ENCODE results near the gene HDAC8. TPM values are rescaled to one million over a fixed set of nuclear protein-coding genes. Genes with fewer than 3 reads are reported as not detected.
"Not testable (repeated sequence)": the region's sequence is repeated elsewhere in the genome, so short reads cannot be mapped to it uniquely, and the experiment has no call there.

HDAC8 gene
- total RNA-seq, 1 experiment from 2014 or later = 33.3 TPM

- Histone ChIP-seq H3K4me1 (replicated peaks) (no peaks in the 10 kb centered on the region), H3K27ac (no peak overlapping the region), H3K27me3 (replicated peaks) (no peaks in the 10 kb centered on the region), H3K9me3 (replicated peaks) (no peaks in the 10 kb centered on the region), H3K36me3 (no peaks in the 10 kb centered on the region), H3K4me3 (no peak overlapping the region)
- no peak for DNase-seq (ENCODE audit: low read depth in 1 of 2, low spot score in 2 of 2)
These were observed 110.9 kb downstream of the HDAC8 start for GRCh38 chrX:72461766-72462165.

GRCh38 chrX:72461288-72461687 is 111.4 kb downstream of the HDAC8 start:
- Histone ChIP-seq H3K27me3 (replicated peaks) (no peaks in the 10 kb centered on the region), H3K36me3 (no peaks in the 10 kb centered on the region), H3K27ac (no peak overlapping the region), H3K4me3 (no peak overlapping the region), H3K9me3 (replicated peaks) (no peaks in the 10 kb centered on the region), H3K4me1 (replicated peaks) (no peaks in the 10 kb centered on the region)
- DNase-seq (ENCODE audit: low read depth in 1 of 2, low spot score in 2 of 2) = no peak

GRCh38 chrX:72460715-72461114 is 111.9 kb downstream of the HDAC8 start:
- no peaks in the 10 kb centered on the region for H3K4me1 ChIP-seq (replicated peaks)
- H3K27me3 ChIP-seq (replicated peaks) = no peaks in the 10 kb centered on the region
- no peak overlapping the region for H3K27ac ChIP-seq
- no peak for DNase-seq (ENCODE audit: low read depth in 1 of 2, low spot score in 2 of 2)
- no peak overlapping the region for H3K4me3 ChIP-seq
- H3K36me3 ChIP-seq = no peaks in the 10 kb centered on the region
- no peaks in the 10 kb centered on the region for H3K9me3 ChIP-seq (replicated peaks)

DNA sequence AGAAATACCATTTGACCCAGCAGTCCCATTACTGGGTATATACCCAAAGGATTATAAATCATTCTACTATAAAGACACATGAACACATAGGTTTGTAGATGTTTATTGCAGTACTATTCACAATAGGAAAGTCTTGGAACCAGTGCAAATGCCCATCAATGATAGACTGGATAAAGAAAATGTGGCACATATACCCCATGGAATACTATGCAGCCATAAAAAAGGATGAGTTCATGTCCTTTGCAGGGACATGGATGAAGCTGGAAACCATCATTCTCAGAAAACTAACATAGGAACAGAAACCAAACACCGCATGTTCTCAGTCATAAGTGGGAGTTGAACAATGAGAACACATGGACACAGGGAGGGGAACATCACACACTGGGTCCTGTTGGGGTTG is 123.6 kb downstream of the HDAC8 start:
- H3K36me3 ChIP-seq; DNase-seq (ENCODE audit: low read depth in 1 of 2, low spot score in 2 of 2); H3K4me3 ChIP-seq: not testable (repeated sequence)

DNA sequence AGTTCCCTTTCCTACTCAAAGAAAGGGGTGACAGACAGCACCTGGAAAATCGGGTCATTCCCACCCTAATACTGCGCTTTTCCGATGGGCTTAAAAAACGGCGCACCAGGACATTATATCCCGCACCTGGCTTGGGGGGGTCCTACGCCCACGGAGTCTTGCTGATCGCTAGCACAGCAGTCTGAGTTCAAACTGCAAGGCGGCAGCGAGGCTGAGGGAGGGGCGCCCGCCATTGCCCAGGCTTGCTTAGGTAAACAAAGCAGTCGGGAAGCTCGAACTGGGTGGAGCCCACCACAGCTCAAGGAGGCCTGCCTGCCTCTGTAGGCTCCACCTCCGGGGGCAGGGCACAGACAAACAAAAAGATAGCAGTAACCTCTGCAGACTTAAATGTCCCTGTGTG is 131.9 kb downstream of the HDAC8 start:
- H3K27me3 ChIP-seq (replicated peaks); DNase-seq (ENCODE audit: low read depth in 1 of 2, low spot score in 2 of 2); H3K9me3 ChIP-seq (replicated peaks); H3K4me3 ChIP-seq; H3K4me1 ChIP-seq (replicated peaks); H3K36me3 ChIP-seq; H3K27ac ChIP-seq: not testable (repeated sequence)

More for the DNA sequence above, 123.6 kb downstream of the HDAC8 start:
- H3K27ac ChIP-seq; H3K27me3 ChIP-seq (replicated peaks); H3K9me3 ChIP-seq (replicated peaks); H3K4me1 ChIP-seq (replicated peaks): not testable (repeated sequence)

- Histone ChIP-seq H3K36me3 (no peaks in the 10 kb centered on the region), H3K9me3 (replicated peaks) (no peaks in the 10 kb centered on the region), H3K4me1 (replicated peaks) (no peaks in the 10 kb centered on the region), H3K27ac (no peak overlapping the region), H3K4me3 (no peak overlapping the region), H3K27me3 (replicated peaks) (no peaks in the 10 kb centered on the region)
- DNase-seq (ENCODE audit: low read depth in 1 of 2, low spot score in 2 of 2) = no peak
These were observed 136.6 kb downstream of the HDAC8 start for GRCh38 chrX:72436010-72436409.

GRCh38 chrX:72430405-72430968 is 142.2 kb downstream of the HDAC8 start:
- Histone ChIP-seq H3K27me3 (replicated peaks) (no peaks in the 10 kb centered on the region), H3K9me3 (replicated peaks) (no peaks in the 10 kb centered on the region), H3K36me3 (no peaks in the 10 kb centered on the region), H3K4me1 (replicated peaks) (no peaks in the 10 kb centered on the region), H3K27ac (no peak overlapping the region), H3K4me3 (no peak overlapping the region)
- DNase-seq (ENCODE audit: low read depth in 1 of 2, low spot score in 2 of 2) = no peak

- no peaks in the 10 kb centered on the region for H3K27me3 ChIP-seq (replicated peaks)
- no peaks in the 10 kb centered on the region for H3K36me3 ChIP-seq
- H3K9me3 ChIP-seq (replicated peaks) = no peaks in the 10 kb centered on the region
- no peak overlapping the region for H3K4me3 ChIP-seq
- H3K27ac ChIP-seq = no peak overlapping the region
- no peak for DNase-seq (ENCODE audit: low read depth in 1 of 2, low spot score in 2 of 2)
- no peaks in the 10 kb centered on the region for H3K4me1 ChIP-seq (replicated peaks)
These were observed 150.8 kb downstream of the HDAC8 start for GRCh38 chrX:72421797-72422196.

DNA sequence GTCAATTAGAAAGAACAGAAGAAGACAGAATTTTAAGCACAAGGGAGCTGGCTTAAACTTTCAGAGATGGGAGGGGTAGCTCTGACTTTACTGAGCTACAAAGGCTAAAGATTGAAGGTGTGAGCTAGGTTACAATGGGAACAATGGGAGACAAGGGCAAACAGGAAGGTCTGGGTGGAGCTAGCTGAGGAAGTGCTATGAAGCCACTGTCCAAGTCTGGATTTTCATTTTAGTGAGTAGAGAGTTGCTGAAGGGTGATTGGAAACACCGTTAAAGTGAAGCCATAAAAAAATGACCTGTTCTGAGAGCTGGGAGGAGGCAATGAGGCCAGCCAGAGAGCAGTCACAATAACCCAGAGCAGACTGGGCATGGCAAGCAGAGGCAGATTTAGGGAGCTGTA is 162.7 kb downstream of the HDAC8 start:
- DNase-seq (ENCODE audit: low read depth in 1 of 2, low spot score in 2 of 2) = no peak
- Histone ChIP-seq H3K36me3 (no peaks in the 10 kb centered on the region), H3K9me3 (replicated peaks) (no peaks in the 10 kb centered on the region), H3K4me1 (replicated peaks) (no peaks in the 10 kb centered on the region), H3K27ac (no peak overlapping the region), H3K27me3 (replicated peaks) (no peaks in the 10 kb centered on the region), H3K4me3 (no peak overlapping the region)

GRCh38 chrX:72408885-72409284 is 163.8 kb downstream of the HDAC8 start:
- H3K36me3 ChIP-seq = no peaks in the 10 kb centered on the region
- H3K27me3 ChIP-seq (replicated peaks) = no peaks in the 10 kb centered on the region
- no peak overlapping the region for H3K27ac ChIP-seq
- H3K4me3 ChIP-seq = no peak overlapping the region
- no peaks in the 10 kb centered on the region for H3K9me3 ChIP-seq (replicated peaks)
- no peak for DNase-seq (ENCODE audit: low read depth in 1 of 2, low spot score in 2 of 2)
- no peaks in the 10 kb centered on the region for H3K4me1 ChIP-seq (replicated peaks)

GRCh38 chrX:72405136-72405535 is 167.5 kb downstream of the HDAC8 start:
- H3K4me1 ChIP-seq (replicated peaks); H3K27ac ChIP-seq; H3K9me3 ChIP-seq (replicated peaks); H3K36me3 ChIP-seq; DNase-seq (ENCODE audit: low read depth in 1 of 2, low spot score in 2 of 2); H3K4me3 ChIP-seq; H3K27me3 ChIP-seq (replicated peaks): not testable (repeated sequence)

GRCh38 chrX:72402614-72403013 is 170.0 kb downstream of the HDAC8 start:
- Histone ChIP-seq H3K4me3 (no peak overlapping the region), H3K27ac (no peak overlapping the region), H3K9me3 (replicated peaks) (no peaks in the 10 kb centered on the region), H3K4me1 (replicated peaks) (no peaks in the 10 kb centered on the region), H3K36me3 (no peaks in the 10 kb centered on the region), H3K27me3 (replicated peaks) (no peaks in the 10 kb centered on the region)
- no peak for DNase-seq (ENCODE audit: low read depth in 1 of 2, low spot score in 2 of 2)

DNA sequence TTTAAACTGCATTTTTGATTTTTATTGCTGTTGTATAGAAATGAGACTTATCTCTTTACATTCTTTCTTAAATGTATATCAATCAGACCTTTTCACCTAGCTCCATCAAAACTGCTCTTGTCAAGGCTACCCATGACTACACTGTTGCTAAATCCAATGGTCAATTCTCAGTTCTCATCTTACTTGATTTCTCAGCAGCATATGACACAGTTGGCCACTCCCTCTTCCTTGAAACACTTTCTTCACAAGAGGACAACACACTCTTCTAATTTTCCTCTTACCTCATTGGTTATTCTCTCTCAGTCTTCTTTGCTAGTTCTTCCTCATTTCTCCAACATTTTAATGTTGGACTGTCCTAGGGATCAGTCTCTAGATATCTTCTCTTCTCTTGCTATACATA is 172.8 kb downstream of the HDAC8 start:
- Histone ChIP-seq H3K27me3 (replicated peaks) (no peaks in the 10 kb centered on the region), H3K4me3 (no peak overlapping the region), H3K9me3 (replicated peaks) (no peaks in the 10 kb centered on the region), H3K4me1 (replicated peaks) (no peaks in the 10 kb centered on the region), H3K27ac (no peak overlapping the region), H3K36me3 (no peaks in the 10 kb centered on the region)
- no peak for DNase-seq (ENCODE audit: low read depth in 1 of 2, low spot score in 2 of 2)

DNA sequence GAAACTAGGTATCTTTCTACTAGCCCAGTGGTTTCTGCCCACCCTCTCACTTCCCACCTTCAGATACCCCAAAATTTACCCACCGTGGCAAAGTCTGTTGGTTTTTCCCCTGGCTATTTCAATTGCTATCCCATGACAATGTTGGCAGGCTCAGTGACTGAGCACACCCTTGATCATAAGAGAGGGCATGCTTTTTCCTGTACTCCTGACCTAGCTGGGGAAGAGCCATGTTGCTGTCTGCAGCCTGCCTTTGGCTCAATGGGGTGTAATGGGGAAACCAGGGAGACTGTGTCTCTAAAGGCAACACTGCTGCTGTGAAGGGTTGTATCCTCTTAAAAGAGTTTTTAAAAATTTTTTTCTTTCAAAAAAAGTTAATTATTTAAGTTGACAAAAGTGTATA is 176.5 kb downstream of the HDAC8 start:
- Histone ChIP-seq H3K4me1 (replicated peaks) (no peaks in the 10 kb centered on the region), H3K36me3 (no peaks in the 10 kb centered on the region), H3K4me3 (no peak overlapping the region), H3K27me3 (replicated peaks) (no peaks in the 10 kb centered on the region), H3K27ac (no peak overlapping the region), H3K9me3 (replicated peaks) (no peaks in the 10 kb centered on the region)
- no peak for DNase-seq (ENCODE audit: low read depth in 1 of 2, low spot score in 2 of 2)

GRCh38 chrX:72395237-72395636 is 177.4 kb downstream of the HDAC8 start:
- no peak for DNase-seq (ENCODE audit: low read depth in 1 of 2, low spot score in 2 of 2)
- Histone ChIP-seq H3K27ac (no peak overlapping the region), H3K4me1 (replicated peaks) (no peaks in the 10 kb centered on the region), H3K27me3 (replicated peaks) (no peaks in the 10 kb centered on the region), H3K9me3 (replicated peaks) (no peaks in the 10 kb centered on the region), H3K36me3 (no peaks in the 10 kb centered on the region), H3K4me3 (no peak overlapping the region)
